KOPT-K1 (cell line): Measurements from ENCODE around the gene AVEN.

Experiments used
- H3K27ac ChIP-seq: fragments of 200-600 bp; sonication (generic); 2 replicates; pipeline ENCODE4 v1.5.1; 2016; ENCODE audit warnings: antibody characterized with exemption, mild to moderate bottlenecking, low read depth, low read length; ENCODE audit not compliant: poor library complexity, severe bottlenecking
- H3K36me3 ChIP-seq: fragments of 200-600 bp; sonication (generic); 2 replicates; pipeline ENCODE4 v1.5.1; 2017; ENCODE audit warnings: antibody characterized with exemption, mild to moderate bottlenecking, low read length, moderate library complexity; ENCODE audit not compliant: insufficient read depth
- H3K9me3 ChIP-seq: fragments of 200-600 bp; sonication (generic); 2 replicates; pipeline ENCODE4 v1.5.1; 2017; ENCODE audit warnings: antibody characterized with exemption, low read length, mild to moderate bottlenecking; ENCODE audit not compliant: insufficient read depth, poor library complexity, severe bottlenecking

Gene AVEN

DNA sequence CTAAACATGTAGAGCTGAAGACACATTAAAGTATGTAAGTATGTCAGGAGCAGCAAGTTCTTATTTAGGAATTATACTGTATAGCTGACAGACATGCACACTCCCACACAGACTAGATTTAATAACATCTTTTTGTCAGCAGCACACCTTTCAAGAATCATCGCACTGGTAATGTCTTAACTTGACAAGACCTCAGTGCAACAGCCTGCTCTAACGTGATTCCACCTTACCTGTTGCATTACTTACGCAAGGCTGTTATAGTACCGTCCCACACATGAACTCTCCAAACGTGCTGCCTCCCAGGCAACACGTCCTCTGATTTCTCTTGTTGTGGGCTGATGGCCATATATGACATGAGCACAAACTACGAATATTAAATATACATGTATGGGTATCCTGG is 58.8 kb downstream of the AVEN start:
- Histone ChIP-seq H3K36me3 (no peaks in the 10 kb centered on the region), H3K9me3 (no peaks in the 10 kb centered on the region), H3K27ac (no peak overlapping the region)

DNA sequence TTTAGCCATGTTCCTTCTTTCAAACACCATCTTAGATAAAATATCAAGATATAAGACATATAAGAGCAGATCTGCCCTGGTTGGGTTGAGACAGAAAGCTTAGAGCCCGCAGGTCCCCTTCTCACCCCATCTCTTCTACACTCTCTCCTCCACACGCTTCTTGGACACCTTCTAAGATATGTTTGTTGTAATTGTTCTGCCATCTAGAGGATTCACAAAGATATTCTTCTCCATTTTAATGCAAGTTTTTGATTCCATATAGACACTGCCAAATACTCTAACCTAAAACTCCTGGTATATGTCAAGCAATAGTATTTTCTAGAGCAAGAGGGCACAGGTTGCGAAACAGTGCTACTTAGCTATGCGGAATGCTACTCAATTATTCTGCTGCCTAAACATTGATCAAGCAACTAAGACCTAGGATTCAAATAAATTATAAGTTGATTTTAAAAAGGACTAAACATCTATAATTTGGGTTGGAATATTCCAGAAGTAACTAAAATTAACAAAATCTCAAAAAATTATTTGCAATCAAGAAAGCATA is 63.9 kb downstream of the AVEN start:
- H3K9me3 ChIP-seq = no peaks in the 10 kb centered on the region
- no peaks in the 10 kb centered on the region for H3K36me3 ChIP-seq
- no peak overlapping the region for H3K27ac ChIP-seq

GRCh38 chr15:33971811-33972210 is 67.2 kb downstream of the AVEN start:
- H3K27ac ChIP-seq = no peak overlapping the region
- no peaks in the 10 kb centered on the region for H3K36me3 ChIP-seq
- no peaks in the 10 kb centered on the region for H3K9me3 ChIP-seq

DNA sequence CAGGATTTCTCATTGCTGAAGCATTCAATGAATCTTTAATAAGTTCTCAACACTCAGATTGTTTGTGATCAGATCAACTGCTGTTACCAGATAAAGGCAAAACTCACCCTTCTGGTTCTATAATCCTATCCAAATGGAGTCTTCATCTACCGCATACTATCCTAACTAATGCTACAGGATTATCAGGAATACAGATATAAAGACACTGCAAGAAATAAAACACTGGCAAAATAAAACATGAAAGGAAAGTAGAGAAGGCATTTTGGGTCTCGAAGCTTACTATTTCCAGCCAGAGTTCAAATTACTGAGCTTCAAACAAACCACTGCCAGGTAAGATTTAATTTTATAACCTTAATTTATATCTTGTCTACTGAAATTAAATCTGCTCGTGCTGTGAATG is 70.2 kb downstream of the AVEN start:
- no peak overlapping the region for H3K27ac ChIP-seq
- H3K9me3 ChIP-seq = no peaks in the 10 kb centered on the region
- H3K36me3 ChIP-seq = no peaks in the 10 kb centered on the region

DNA sequence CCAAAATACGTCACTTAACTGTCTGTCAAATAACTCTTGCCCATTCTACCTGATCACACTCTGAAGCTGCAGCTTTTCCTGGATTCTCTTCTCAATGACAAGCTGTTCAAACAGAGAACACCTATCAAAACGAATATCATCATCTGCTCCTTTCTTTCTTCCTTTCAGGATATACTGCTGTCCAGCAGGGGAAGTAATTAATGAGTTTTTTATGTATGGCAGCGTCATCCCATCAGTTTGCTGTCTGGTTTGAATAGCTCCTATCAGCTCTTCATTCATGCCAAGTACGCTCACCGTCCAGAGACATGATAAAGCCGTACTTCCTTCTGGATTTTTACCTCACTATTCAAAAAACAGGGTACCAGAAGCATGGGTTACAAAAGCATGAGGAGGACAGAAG is 70.8 kb downstream of the AVEN start, which contains the start of gene CHRM5:
Gene CHRM5, plus strand, starts transcription at position 274 of the 400 bp plus-strand sequence. CDS start 94,221 bp downstream, outside the sequence.
- Histone ChIP-seq H3K36me3 (no peaks in the 10 kb centered on the region), H3K27ac (no peak within 1 kb of the TSS), H3K9me3 (no peaks in the 10 kb centered on the region)

GRCh38 chr15:33964665-33965040 is 74.4 kb downstream of the AVEN start:
- Histone ChIP-seq H3K27ac (no peak overlapping the region), H3K9me3 (no peaks in the 10 kb centered on the region), H3K36me3 (no peaks in the 10 kb centered on the region)

- H3K9me3 ChIP-seq = no peaks in the 10 kb centered on the region
- no peak overlapping the region for H3K27ac ChIP-seq
- H3K36me3 ChIP-seq = no peaks in the 10 kb centered on the region
These were observed 75.0 kb downstream of the AVEN start for GRCh38 chr15:33963831-33964664.

DNA sequence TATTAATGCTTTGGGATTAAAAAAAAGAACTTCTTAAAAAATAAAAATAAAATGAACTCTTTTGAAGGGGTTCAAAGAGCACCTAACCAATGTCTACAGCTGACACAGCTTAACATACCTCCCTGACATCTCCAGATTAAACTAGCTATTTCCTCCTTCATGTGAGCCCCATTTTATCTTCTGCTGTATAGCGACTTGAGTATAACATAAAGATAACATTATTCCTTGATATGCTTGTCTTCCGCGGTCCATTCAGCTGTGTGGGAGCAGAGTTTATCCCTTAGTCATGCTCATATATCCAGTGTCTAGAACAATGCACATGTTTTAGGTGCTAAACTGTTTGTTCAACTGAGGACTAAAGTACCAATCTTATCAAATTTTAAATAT is 78.5 kb downstream of the AVEN start:
- Histone ChIP-seq H3K9me3 (no peaks in the 10 kb centered on the region), H3K36me3 (no peaks in the 10 kb centered on the region), H3K27ac (no peak overlapping the region)

DNA sequence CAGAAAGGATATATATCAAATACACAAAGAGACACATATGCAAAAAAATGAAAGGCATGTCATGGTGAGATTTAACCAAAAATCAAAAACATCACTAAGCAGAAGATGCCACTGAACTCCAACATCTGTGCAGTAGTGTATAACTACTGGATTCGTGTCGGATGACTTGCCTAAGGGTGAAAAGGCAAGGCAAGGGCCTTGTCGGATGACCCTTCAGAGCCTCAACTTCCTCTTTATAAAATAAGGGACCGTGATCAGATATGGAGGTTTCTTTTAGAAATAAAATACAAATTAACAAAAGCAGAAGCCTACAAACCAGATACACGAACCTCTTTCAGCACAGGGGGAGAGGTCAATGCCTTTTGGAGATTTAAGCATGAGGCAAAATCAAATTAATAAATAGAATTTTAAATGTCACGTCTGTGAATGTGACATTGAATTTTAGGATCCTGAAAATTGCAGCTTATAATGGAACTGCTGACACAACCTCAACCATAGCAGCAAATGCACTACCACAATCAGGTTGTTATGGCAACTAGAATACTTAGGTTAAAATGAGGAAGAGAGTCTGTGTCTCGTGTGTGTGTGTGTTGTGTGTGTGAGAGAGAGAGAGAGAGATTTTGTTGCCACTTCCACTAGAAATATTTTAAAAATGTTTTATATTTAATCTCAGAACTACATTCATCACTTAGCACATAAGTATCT is 79.0 kb downstream of the AVEN start:
- no peak overlapping the region for H3K27ac ChIP-seq
- H3K9me3 ChIP-seq = no peaks in the 10 kb centered on the region
- H3K36me3 ChIP-seq = no peaks in the 10 kb centered on the region

GRCh38 chr15:33956397-33956796 is 82.6 kb downstream of the AVEN start:
- Histone ChIP-seq H3K9me3 (no peaks in the 10 kb centered on the region), H3K27ac (no peak overlapping the region), H3K36me3 (no peaks in the 10 kb centered on the region)

- no peaks in the 10 kb centered on the region for H3K36me3 ChIP-seq
- no peak overlapping the region for H3K27ac ChIP-seq
- H3K9me3 ChIP-seq = no peaks in the 10 kb centered on the region
These were observed 83.1 kb downstream of the AVEN start for GRCh38 chr15:33955945-33956344.

GRCh38 chr15:33946152-33946551 is 92.9 kb downstream of the AVEN start:
- Histone ChIP-seq H3K9me3 (no peaks in the 10 kb centered on the region), H3K36me3 (no peaks in the 10 kb centered on the region), H3K27ac (no peak overlapping the region)

DNA sequence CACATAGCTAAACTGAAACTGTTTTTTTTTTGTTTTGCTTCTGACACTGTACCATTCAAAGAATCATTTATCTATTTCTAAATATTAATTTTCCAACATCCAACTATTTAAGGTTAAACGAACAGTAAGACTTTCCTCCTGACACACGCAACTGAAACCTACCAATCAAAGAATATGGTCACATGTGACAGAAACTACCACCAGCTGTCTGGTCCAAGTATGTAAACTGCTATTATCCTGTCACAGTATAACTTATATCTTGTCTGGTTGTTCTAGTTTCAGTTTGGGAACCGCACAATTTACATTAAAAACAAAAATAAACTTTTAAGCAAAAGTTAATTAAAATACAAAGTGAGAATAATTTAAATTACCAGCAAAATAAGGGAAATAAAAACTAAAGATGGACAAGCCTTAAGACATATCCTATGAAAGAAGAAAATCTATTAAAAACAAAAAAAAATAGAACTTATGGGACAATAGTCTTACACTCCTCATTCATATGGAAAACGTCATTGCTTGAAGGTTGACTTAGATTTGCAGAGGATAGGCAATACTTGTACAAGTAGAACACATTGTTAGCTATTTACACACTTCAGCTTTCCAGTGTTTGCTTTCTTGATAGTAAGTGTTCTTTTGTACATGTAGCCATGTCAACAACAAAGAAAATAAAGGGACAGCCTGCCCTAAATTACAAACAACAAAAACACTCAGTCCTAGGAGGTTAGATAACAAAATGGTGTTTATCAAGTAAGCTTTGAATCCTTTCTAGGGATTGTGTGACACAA is 97.5 kb downstream of the AVEN start:
- no peaks in the 10 kb centered on the region for H3K36me3 ChIP-seq
- H3K9me3 ChIP-seq = no peaks in the 10 kb centered on the region
- no peak overlapping the region for H3K27ac ChIP-seq

- Histone ChIP-seq H3K9me3 (no peaks in the 10 kb centered on the region), H3K36me3 (no peaks in the 10 kb centered on the region), H3K27ac (no peak overlapping the region)
These were observed 104.1 kb downstream of the AVEN start for GRCh38 chr15:33934921-33935320.

DNA sequence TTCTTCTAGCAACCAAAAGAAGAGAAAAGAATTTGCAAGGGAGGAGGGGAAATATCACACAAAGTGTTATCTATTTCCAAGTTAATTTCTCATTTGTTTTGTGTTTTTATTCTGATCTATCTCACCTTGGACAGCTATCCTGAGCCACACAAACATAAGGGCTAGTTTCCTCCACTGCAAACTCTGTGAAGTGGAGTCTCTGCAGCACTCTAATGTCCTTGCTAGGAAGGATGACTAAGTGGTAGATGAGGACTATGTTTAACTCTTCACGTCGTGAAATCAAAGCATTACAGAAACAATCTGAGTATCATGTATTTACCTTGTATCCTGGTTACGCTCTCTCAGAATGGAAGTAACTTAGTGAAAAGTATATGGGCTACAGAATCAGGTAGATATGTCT is 104.6 kb downstream of the AVEN start:
- Histone ChIP-seq H3K9me3 (no peaks in the 10 kb centered on the region), H3K36me3 (no peaks in the 10 kb centered on the region), H3K27ac (no peak overlapping the region)
